Fibroblast of lung (primary cell): Measurements from ENCODE around the gene CTNND2.

Experiments used
- CTCF ChIP-seq, 2 donors: IDR thresholded peaks in 1 of 2; conservative IDR thresholded peaks in 1 of 2; 1 replicate in 1 of 2; 2 replicates in 1 of 2; pipeline ENCODE4 v1.5.1; 2011 to 2012; ENCODE audit warnings: low read length in 2 of 2, control low read depth in 1 of 2, inconsistent platforms in 1 of 2, low read depth in 1 of 2, mild to moderate bottlenecking in 1 of 2
- EZH2 ChIP-seq: IDR thresholded peaks from 2 replicates; pipeline ENCODE4 v1.5.1; 2012; ENCODE audit warnings: low read length, control low read depth, mild to moderate bottlenecking; ENCODE audit errors: missing control alignments

- TF ChIP-seq CTCF (conservative IDR thresholded peaks at IDR 0.05 in 1 of 2, IDR thresholded peaks at IDR 0.05 in 1 of 2; ENCODE audit: low read depth in 1 of 2, low read length in 2 of 2) (no peak), EZH2 (no peak)
These were observed 546.3 kb downstream of the CTNND2 start for GRCh38 chr5:11357928-11358327.
